MM.1S (cell line): ENCODE results near the gene DDX24.

Experiments
- EZH2 ChIP-seq: fragments of 300-600 bp; sonication (generic); optimal IDR thresholded peaks from 2 replicates; pipeline ENCODE3; 2017; ENCODE audit warnings: low read depth, mild to moderate bottlenecking, antibody characterized with exemption, low read length, mixed read lengths
- EZH2phosphoT487 ChIP-seq: fragments of 300-600 bp; sonication (generic); IDR thresholded peaks from 2 replicates; pipeline ENCODE4 v1.6.1; 2018; ENCODE audit warnings: antibody characterized with exemption, low read length
- TF ChIP-seq, protein P1 (sequence below): fragments of 300-600 bp; sonication (generic); IDR thresholded peaks from 2 replicates; pipeline ENCODE4 v1.5.1; 2016; ENCODE audit warnings: antibody characterized with exemption, low read length, mixed read lengths

GRCh38 chr14:94004015-94004414 lies 77.0 kb downstream of the DDX24 start:
- TF ChIP-seq EZH2 (no peak), EZH2phosphoT487 (no peak)
- TF ChIP-seq, protein P1, sequence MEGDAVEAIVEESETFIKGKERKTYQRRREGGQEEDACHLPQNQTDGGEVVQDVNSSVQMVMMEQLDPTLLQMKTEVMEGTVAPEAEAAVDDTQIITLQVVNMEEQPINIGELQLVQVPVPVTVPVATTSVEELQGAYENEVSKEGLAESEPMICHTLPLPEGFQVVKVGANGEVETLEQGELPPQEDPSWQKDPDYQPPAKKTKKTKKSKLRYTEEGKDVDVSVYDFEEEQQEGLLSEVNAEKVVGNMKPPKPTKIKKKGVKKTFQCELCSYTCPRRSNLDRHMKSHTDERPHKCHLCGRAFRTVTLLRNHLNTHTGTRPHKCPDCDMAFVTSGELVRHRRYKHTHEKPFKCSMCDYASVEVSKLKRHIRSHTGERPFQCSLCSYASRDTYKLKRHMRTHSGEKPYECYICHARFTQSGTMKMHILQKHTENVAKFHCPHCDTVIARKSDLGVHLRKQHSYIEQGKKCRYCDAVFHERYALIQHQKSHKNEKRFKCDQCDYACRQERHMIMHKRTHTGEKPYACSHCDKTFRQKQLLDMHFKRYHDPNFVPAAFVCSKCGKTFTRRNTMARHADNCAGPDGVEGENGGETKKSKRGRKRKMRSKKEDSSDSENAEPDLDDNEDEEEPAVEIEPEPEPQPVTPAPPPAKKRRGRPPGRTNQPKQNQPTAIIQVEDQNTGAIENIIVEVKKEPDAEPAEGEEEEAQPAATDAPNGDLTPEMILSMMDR: no peak
